HEK293T (cell line): Measurements from ENCODE around the gene TRRAP.

Source experiments
- ARNT ChIP-seq: fragments of 450-650 bp; IDR thresholded peaks from 2 replicates; pipeline ENCODE4 v1.6.1; 2017; ENCODE audit warnings: mild to moderate bottlenecking
- BHLHE40 ChIP-seq: fragments of 450-650 bp; IDR thresholded peaks from 2 replicates; pipeline ENCODE4 v1.6.1; 2016; ENCODE audit warnings: mild to moderate bottlenecking, moderate library complexity, borderline replicate concordance
- ELF4 ChIP-seq: fragments of 450-650 bp; IDR thresholded peaks from 2 replicates; pipeline ENCODE4 v1.6.1; 2017; ENCODE audit warnings: antibody characterized with exemption
- FOXA1 ChIP-seq: fragments of 450-650 bp; IDR thresholded peaks from 2 replicates; pipeline ENCODE4 v1.6.1; 2016; ENCODE audit warnings: mild to moderate bottlenecking
- FOXK2 ChIP-seq: fragments of 450-650 bp; IDR thresholded peaks from 2 replicates; pipeline ENCODE4 v1.6.1; 2016; ENCODE audit warnings: mild to moderate bottlenecking
- FOXM1 ChIP-seq: fragments of 450-650 bp; IDR thresholded peaks from 2 replicates; pipeline ENCODE4 v1.6.1; 2017; ENCODE audit warnings: mild to moderate bottlenecking, borderline replicate concordance
- L3MBTL2 ChIP-seq: fragments of 450-650 bp; conservative IDR thresholded peaks from 2 replicates; pipeline ENCODE4 v1.6.1; 2016; ENCODE audit warnings: mild to moderate bottlenecking
- LEF1 ChIP-seq: fragments of 450-650 bp; IDR thresholded peaks from 2 replicates; pipeline ENCODE4 v1.6.1; 2017; ENCODE audit warnings: mild to moderate bottlenecking, borderline replicate concordance
- NFRKB ChIP-seq: fragments of 450-650 bp; IDR thresholded peaks from 2 replicates; pipeline ENCODE4 v1.6.1; 2016; ENCODE audit warnings: mild to moderate bottlenecking, moderate library complexity
- SP1 ChIP-seq: fragments of 450-650 bp; IDR thresholded peaks from 2 replicates; pipeline ENCODE4 v1.6.1; 2017
- SUZ12 ChIP-seq: fragments of 450-650 bp; IDR thresholded peaks from 2 replicates; pipeline ENCODE4 v1.6.1; 2016; ENCODE audit warnings: mild to moderate bottlenecking
- TARDBP ChIP-seq: fragments of 450-650 bp; IDR thresholded peaks from 2 replicates; pipeline ENCODE4 v1.6.1; 2016

DNA sequence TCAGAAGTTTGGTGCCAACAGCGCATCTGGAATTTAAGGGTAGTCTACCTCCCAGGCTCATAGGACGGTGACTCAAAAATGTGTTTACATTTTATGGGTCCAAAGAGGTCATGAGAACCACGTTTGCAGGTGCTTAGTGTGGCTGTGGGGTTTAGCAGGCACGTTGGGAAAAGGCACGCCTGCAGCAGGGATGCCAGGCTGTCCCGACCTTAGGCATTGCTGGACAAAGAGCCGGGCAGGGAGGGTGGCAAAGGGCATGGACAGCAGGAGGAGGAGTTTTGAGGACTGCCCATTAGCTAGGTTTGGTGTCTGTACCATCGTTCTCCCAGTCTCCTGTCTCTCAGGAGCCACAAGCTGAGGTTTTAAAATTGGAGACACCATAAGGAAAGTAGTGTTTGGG is 104.4 kb downstream of the TRRAP start:
- TF ChIP-seq BHLHE40 (no peak), NFRKB (no peak), FOXM1 (no peak), LEF1 (no peak), SP1 (no peak), SUZ12 (no peak), ARNT (no peak), L3MBTL2 (no peak), FOXA1 (no peak), TARDBP (no peak), FOXK2 (no peak), ELF4 (no peak)
